Smooth muscle cell (in vitro differentiated cells): ENCODE data around the gene RIMS1. TPM values are rescaled to one million over a fixed set of nuclear protein-coding genes. Genes with fewer than 3 reads are reported as not detected.

Experiments
- DNase-seq: peaks from one replicate; lab custom pipeline; 2025; ENCODE audit not compliant: unreplicated experiment; lab: John Stamatoyannopoulos, UW
- H2AFZ ChIP-seq: fragments of 200-600 bp; sonication (generic); 2 replicates; pipeline ENCODE4 v1.6.0; 2016; ENCODE audit warnings: antibody characterized with exemption, low read depth, mild to moderate bottlenecking
- H3F3A ChIP-seq: fragments of 200-600 bp; sonication (generic); 2 replicates; pipeline ENCODE4 v1.6.0; 2017; ENCODE audit warnings: antibody characterized with exemption, low read depth
- H3K27ac ChIP-seq: fragments of 200-600 bp; sonication (generic); 2 replicates; pipeline ENCODE4 v1.5.1; 2016; ENCODE audit warnings: low read depth, mild to moderate bottlenecking
- H3K27me3 ChIP-seq: fragments of 200-600 bp; sonication (generic); 2 replicates; pipeline ENCODE4 v1.6.1; 2016; ENCODE audit warnings: low read depth, mild to moderate bottlenecking
- H3K36me3 ChIP-seq: fragments of 200-600 bp; sonication (generic); 2 replicates; pipeline ENCODE4 v1.5.1; 2016; ENCODE audit warnings: low read depth
- H3K4me1 ChIP-seq: fragments of 200-600 bp; sonication (generic); 2 replicates; pipeline ENCODE4 v1.5.1; 2016; ENCODE audit warnings: low read depth
- H3K4me2 ChIP-seq: fragments of 200-600 bp; sonication (generic); 2 replicates; pipeline ENCODE4 v1.6.0; 2016; ENCODE audit warnings: mild to moderate bottlenecking
- H3K4me3 ChIP-seq: fragments of 200-600 bp; sonication (generic); 2 replicates; pipeline ENCODE4 v1.5.1; 2016; ENCODE audit warnings: mild to moderate bottlenecking
- H3K79me2 ChIP-seq: fragments of 200-600 bp; sonication (generic); 2 replicates; pipeline ENCODE4 v1.6.0; 2016; ENCODE audit warnings: low read depth, mild to moderate bottlenecking
- H3K9ac ChIP-seq: fragments of 200-600 bp; sonication (generic); 2 replicates; pipeline ENCODE4 v1.6.0; 2016; ENCODE audit warnings: low read depth
- H3K9me3 ChIP-seq: fragments of 200-600 bp; sonication (generic); replicated peaks from 2 replicates; pipeline ENCODE4 v1.5.1; 2016; ENCODE audit warnings: low read depth
- H4K20me1 ChIP-seq: fragments of 200-600 bp; sonication (generic); 2 replicates; pipeline ENCODE4 v1.6.0; 2016; ENCODE audit warnings: low read depth
- WGBS: methylation state at CpG from one replicate; pipeline ENCODE4 v1.1.7; 2016; ENCODE audit warnings: low lambda C conversion rate; 5-methylcytosine and 5-hydroxymethylcytosine counted together
- polyA plus RNA-seq: library from polyadenylated mRNA; unstranded; fragments of >200 nt; fragmentation: Nextera tagmentation; extraction: Ambion mirVana; gene quantifications from 2 replicates; pipeline ENCODE4 v1.2.1, GENCODE V29; 2016
- total RNA-seq: library from RNA; depleted of rRNA; stranded (reverse); fragments of >200 nt; gene quantifications from 2 replicates; pipeline ENCODE4 v1.2.3, GENCODE V29; 2014
- TF ChIP-seq, protein P1 (sequence below): fragments of 200-600 bp; sonication (generic); IDR thresholded peaks from 2 replicates; pipeline ENCODE4 v1.5.1; 2017; ENCODE audit warnings: borderline replicate concordance, mild to moderate bottlenecking, antibody characterized with exemption; ENCODE audit not compliant: insufficient read depth, poor library complexity, severe bottlenecking

RIMS1 gene
- total and polyA plus RNA-seq, 2 experiments from 2014 or later: 0.73 to 2.2 TPM

DNA sequence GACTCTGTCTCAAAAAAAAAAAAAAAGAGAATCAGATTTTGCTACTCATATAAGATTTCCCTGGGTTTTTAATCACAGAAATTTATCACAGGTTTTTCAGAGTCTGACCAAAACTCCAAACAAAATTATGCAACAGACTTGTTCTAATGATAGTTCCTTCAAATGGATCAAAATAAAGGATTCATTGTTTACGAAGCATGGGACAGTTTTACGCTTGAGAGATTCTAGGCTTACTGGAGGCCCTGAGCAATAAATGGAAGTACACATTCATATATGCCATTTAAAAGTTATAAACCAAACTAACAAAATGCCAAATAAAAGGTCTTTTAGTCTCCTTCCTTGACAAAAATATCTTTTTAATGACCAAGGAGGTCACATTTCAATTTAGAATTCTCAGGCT, 490.4 kb downstream of the RIMS1 start:
- no peaks in the 10 kb centered on the region for H4K20me1 ChIP-seq
- H3K27me3 ChIP-seq: no peaks in the 10 kb centered on the region
- H2AFZ ChIP-seq: no peak overlapping the region
- no peak overlapping the region for H3K9ac ChIP-seq
- H3K27ac ChIP-seq: no peak overlapping the region
- TF ChIP-seq, protein P1, sequence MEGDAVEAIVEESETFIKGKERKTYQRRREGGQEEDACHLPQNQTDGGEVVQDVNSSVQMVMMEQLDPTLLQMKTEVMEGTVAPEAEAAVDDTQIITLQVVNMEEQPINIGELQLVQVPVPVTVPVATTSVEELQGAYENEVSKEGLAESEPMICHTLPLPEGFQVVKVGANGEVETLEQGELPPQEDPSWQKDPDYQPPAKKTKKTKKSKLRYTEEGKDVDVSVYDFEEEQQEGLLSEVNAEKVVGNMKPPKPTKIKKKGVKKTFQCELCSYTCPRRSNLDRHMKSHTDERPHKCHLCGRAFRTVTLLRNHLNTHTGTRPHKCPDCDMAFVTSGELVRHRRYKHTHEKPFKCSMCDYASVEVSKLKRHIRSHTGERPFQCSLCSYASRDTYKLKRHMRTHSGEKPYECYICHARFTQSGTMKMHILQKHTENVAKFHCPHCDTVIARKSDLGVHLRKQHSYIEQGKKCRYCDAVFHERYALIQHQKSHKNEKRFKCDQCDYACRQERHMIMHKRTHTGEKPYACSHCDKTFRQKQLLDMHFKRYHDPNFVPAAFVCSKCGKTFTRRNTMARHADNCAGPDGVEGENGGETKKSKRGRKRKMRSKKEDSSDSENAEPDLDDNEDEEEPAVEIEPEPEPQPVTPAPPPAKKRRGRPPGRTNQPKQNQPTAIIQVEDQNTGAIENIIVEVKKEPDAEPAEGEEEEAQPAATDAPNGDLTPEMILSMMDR: no peak
- no peak overlapping the region for H3K4me3 ChIP-seq
- no peaks in the 10 kb centered on the region for H3F3A ChIP-seq
- no peaks in the 10 kb centered on the region for H3K79me2 ChIP-seq
- no peaks in the 10 kb centered on the region for H3K4me1 ChIP-seq
- no peak overlapping the region for H3K4me2 ChIP-seq
- H3K9me3 ChIP-seq: no peaks in the 10 kb centered on the region
- WGBS: 95% methylated on average over 2 of the region's 2 CpGs
- DNase-seq: no peak
- H3K36me3 ChIP-seq: no peaks in the 10 kb centered on the region

DNA sequence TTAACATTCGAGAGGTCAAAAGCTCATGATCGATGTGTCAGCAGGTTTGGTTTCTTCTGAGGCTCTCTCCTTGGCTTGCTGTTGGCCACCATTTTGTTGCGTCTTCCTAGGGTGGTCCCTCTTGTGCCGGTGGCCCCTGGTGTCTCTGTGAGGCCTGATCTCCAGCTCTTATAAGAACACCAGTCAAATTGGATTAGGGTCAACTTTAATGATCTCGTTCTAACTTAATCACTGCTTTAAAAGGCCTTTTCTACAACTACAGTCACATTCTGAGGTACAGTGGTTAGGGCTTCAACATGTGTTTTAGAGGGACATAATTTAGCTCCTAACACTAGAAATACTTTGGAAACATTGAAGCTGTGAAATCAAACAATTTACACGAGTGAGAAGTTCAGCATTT, 494.7 kb downstream of the RIMS1 start:
- Histone ChIP-seq H3K27ac (no peak overlapping the region), H2AFZ (no peak overlapping the region), H3K9me3 (no peaks in the 10 kb centered on the region), H3K4me3 (no peak overlapping the region), H3K4me1 (no peaks in the 10 kb centered on the region), H3K27me3 (no peaks in the 10 kb centered on the region), H3K9ac (no peak overlapping the region), H4K20me1 (no peaks in the 10 kb centered on the region), H3K4me2 (no peak overlapping the region), H3F3A (no peaks in the 10 kb centered on the region), H3K79me2 (no peaks in the 10 kb centered on the region), H3K36me3 (no peaks in the 10 kb centered on the region)
- WGBS: 87% methylated on average over 6 of the region's 6 CpGs
- TF ChIP-seq, protein P1: no peak
- DNase-seq: no peak

DNA sequence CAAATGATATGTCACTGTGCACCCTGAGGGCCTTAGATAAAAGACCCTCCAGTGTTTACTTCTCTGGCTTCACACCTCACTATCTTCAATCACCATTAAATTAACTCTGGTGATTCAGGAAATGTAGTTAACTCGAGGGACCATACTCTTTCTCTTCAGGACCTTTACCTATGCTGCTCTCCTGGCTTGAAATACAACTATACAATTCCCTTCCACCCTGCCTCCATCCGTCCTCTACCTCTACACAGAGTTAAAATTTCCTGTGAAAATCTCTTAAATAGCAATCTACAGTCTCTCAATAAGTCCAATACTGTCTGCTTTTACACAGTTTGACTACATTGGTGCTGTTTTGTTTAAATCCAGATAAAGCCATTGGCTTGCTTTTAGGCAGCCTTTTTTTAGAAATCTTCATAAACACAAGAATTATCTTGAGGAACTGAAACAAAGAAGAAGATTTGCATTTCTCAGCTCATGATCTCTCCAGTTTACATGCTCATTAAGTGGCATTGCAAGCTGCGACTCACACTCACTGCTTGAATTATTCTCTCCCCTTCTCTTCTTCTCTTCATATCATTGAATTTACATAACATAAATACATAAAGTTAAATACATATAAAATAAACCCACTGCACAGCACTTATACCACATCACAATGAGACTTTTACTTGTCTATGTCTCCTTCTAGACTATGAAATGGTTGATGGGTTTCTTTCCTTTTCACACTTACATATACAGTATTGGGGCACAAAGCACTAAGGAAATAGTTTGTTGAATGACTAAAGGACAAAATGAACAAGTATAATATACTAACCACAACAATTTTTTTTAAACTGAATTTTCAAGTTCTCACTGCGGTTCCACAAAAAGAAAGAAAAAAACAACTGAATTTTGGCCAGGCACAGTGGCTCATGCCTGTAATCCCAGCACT, 496.5 kb downstream of the RIMS1 start:
- H3K4me2 ChIP-seq: no peak overlapping the region
- no peak overlapping the region for H3K9ac ChIP-seq
- H3F3A ChIP-seq: no peaks in the 10 kb centered on the region
- no peak for DNase-seq
- H3K27ac ChIP-seq: no peak overlapping the region
- H3K27me3 ChIP-seq: no peaks in the 10 kb centered on the region
- 61% methylated on average over 4 of the region's 4 CpGs for WGBS
- TF ChIP-seq, protein P1: no peak
- H3K79me2 ChIP-seq: no peaks in the 10 kb centered on the region
- H3K36me3 ChIP-seq: no peaks in the 10 kb centered on the region
- peak overlapping the region; percentile 5 for H2AFZ ChIP-seq
- H4K20me1 ChIP-seq: no peaks in the 10 kb centered on the region
- no peak overlapping the region for H3K4me3 ChIP-seq
- H3K9me3 ChIP-seq: no peaks in the 10 kb centered on the region
- no peaks in the 10 kb centered on the region for H3K4me1 ChIP-seq
